Mucosa of rectum (tissue), 2 donors: ENCODE data around the gene WNT1.

Experiments
- H3K27ac ChIP-seq, 2 donors: one replicate each; pipeline ENCODE4 v1.7.0; 2013; ENCODE audit warnings: inconsistent platforms in 2 of 2, low read depth in 2 of 2, low read length in 2 of 2
- H3K27me3 ChIP-seq, 2 donors: one replicate each; pipeline ENCODE4 v1.7.0; 2013; ENCODE audit warnings: low read length in 2 of 2; ENCODE audit not compliant: control insufficient read depth in 2 of 2, insufficient read depth in 2 of 2
- H3K36me3 ChIP-seq, 2 donors: one replicate each; pipeline ENCODE4 v1.7.0; 2013; ENCODE audit warnings: low read length in 2 of 2; ENCODE audit not compliant: control insufficient read depth in 2 of 2, insufficient read depth in 2 of 2
- H3K4me1 ChIP-seq, 2 donors: one replicate each; pipeline ENCODE4 v1.7.0; 2013; ENCODE audit warnings: low read length in 2 of 2, mild to moderate bottlenecking in 1 of 2; ENCODE audit not compliant: control insufficient read depth in 2 of 2, insufficient read depth in 2 of 2
- H3K4me3 ChIP-seq, 2 donors: one replicate each; pipeline ENCODE4 v1.7.0; 2013; ENCODE audit warnings: low read length in 2 of 2
- H3K9ac ChIP-seq, 2 donors: one replicate each; pipeline ENCODE4 v1.7.0; 2013; ENCODE audit warnings: low read length in 2 of 2, low read depth in 1 of 2, mild to moderate bottlenecking in 1 of 2
- H3K9me3 ChIP-seq, 2 donors: one replicate each; pipeline ENCODE4 v1.7.0; 2013; ENCODE audit warnings: low read length in 2 of 2; ENCODE audit not compliant: control insufficient read depth in 2 of 2
- donor health status: healthy.
- donor health status: Normal muscosa, but diverticular disease.

Gene WNT1

GRCh38 chr12:48970702-48971334 lies 7.3 kb upstream of the WNT1 start:
- Histone ChIP-seq H3K27ac (no peak overlapping the region), H3K4me1 (peaks cover 21 to 25% of the 10 kb centered on the region in 2 donors), H3K27me3 (peaks cover 43 to 53% of the 10 kb centered on the region in 2 donors), H3K9me3 (no peaks in the 10 kb centered on the region), H3K9ac (no peak overlapping the region), H3K4me3 (no peak overlapping the region), H3K36me3 (no peaks in the 10 kb centered on the region)

GRCh38 chr12:48972213-48972951 lies 5.7 kb upstream of the WNT1 start:
- Histone ChIP-seq H3K4me3 (no peak overlapping the region), H3K27me3 (peaks cover 50 to 60% of the 10 kb centered on the region in 2 donors), H3K9me3 (no peaks in the 10 kb centered on the region), H3K9ac (no peak overlapping the region), H3K36me3 (no peaks in the 10 kb centered on the region), H3K4me1 (peaks cover 21 to 28% of the 10 kb centered on the region in 2 donors), H3K27ac (no peak overlapping the region)

GRCh38 chr12:48972952-48973483 lies 5.1 kb upstream of the WNT1 start:
- Histone ChIP-seq H3K27me3 (peaks cover 53 to 65% of the 10 kb centered on the region in 2 donors), H3K27ac (no peak overlapping the region), H3K9ac (no peak overlapping the region), H3K4me3 (no peak overlapping the region), H3K9me3 (peaks cover 0 to 2% of the 10 kb centered on the region in 2 donors), H3K36me3 (no peaks in the 10 kb centered on the region), H3K4me1 (peaks cover 21 to 31% of the 10 kb centered on the region in 2 donors)

- Histone ChIP-seq H3K4me1 (peaks cover 23 to 32% of the 10 kb centered on the region in 2 donors), H3K27ac (no peak overlapping the region), H3K4me3 (no peak overlapping the region), H3K9me3 (peaks cover 0 to 2% of the 10 kb centered on the region in 2 donors), H3K9ac (no peak overlapping the region), H3K27me3 (peaks cover 56 to 70% of the 10 kb centered on the region in 2 donors), H3K36me3 (no peaks in the 10 kb centered on the region)
These were observed 4.6 kb upstream of the WNT1 start for GRCh38 chr12:48973531-48973930.

GRCh38 chr12:48973941-48974673 lies 4.0 kb upstream of the WNT1 start:
- Histone ChIP-seq H3K4me3 (no peak overlapping the region), H3K27me3 (peaks cover 61 to 75% of the 10 kb centered on the region in 2 donors), H3K4me1 (peaks cover 28 to 35% of the 10 kb centered on the region in 2 donors), H3K9ac (no peak overlapping the region), H3K27ac (no peak overlapping the region), H3K9me3 (peaks cover 0 to 2% of the 10 kb centered on the region in 2 donors), H3K36me3 (no peaks in the 10 kb centered on the region)

- peak overlapping the region in 1 of 2 donors; percentile 7 for H3K4me3 ChIP-seq
These were observed 536 bp upstream of the WNT1 start for GRCh38 chr12:48977290-48978281.

GRCh38 chr12:48978741-48979601 lies 849 bp downstream of the WNT1 start:
- H3K27me3 ChIP-seq, result peaks cover 64 to 75% of the 10 kb centered on the region in 2 donors
- H3K36me3 ChIP-seq, result no peaks in the 10 kb centered on the region
- no peak overlapping the region for H3K27ac ChIP-seq
- peak overlapping the region; percentile 50 to 58 for H3K4me3 ChIP-seq
- peaks cover 33 to 36% of the 10 kb centered on the region in 2 donors for H3K4me1 ChIP-seq
- peak overlapping the region in 1 of 2 donors; percentile 15 for H3K9ac ChIP-seq
- H3K9me3 ChIP-seq, result peaks cover 0 to 2% of the 10 kb centered on the region in 2 donors

More at GRCh38 chr12:48977290-48978281, 536 bp upstream of the WNT1 start:
- Histone ChIP-seq H3K9ac (no peak overlapping the region), H3K27me3 (peaks cover 70 to 81% of the 10 kb centered on the region in 2 donors), H3K27ac (no peak overlapping the region), H3K4me1 (peaks cover 33 to 36% of the 10 kb centered on the region in 2 donors), H3K9me3 (peaks cover 0 to 2% of the 10 kb centered on the region in 2 donors), H3K36me3 (no peaks in the 10 kb centered on the region)

GRCh38 chr12:48979602-48980388 lies 1.7 kb downstream of the WNT1 start:
- Histone ChIP-seq H3K4me3 (peak overlapping the region; percentile 50 to 58), H3K9ac (peak overlapping the region in 1 of 2 donors; percentile 24), H3K9me3 (peaks cover 0 to 2% of the 10 kb centered on the region in 2 donors), H3K36me3 (no peaks in the 10 kb centered on the region), H3K27ac (no peak overlapping the region), H3K27me3 (peaks cover 63 to 78% of the 10 kb centered on the region in 2 donors), H3K4me1 (peaks cover 33 to 36% of the 10 kb centered on the region in 2 donors)
